ENCODE results near the gene CKB.
"Not testable (repeated sequence)": the region's sequence is repeated elsewhere in the genome, so short reads cannot be mapped to it uniquely, and the experiment has no call there.

The CKB gene

GRCh38 chr14:103526247-103526913 is 3.8 kb upstream of the CKB start:
- no peak for DNase-seq

- not testable (repeated sequence) for DNase-seq
Observed at GRCh38 chr14:103525430-103526246, 3.0 kb upstream of the CKB start.

GRCh38 chr14:103524002-103524935 is 1.6 kb upstream of the CKB start:
- no peak for DNase-seq

- DNase-seq: no peak
Observed at GRCh38 chr14:103523575-103523954, 935 bp upstream of the CKB start.

- DNase-seq: no peak
Observed at GRCh38 chr14:103521951-103522563, 573 bp downstream of the CKB start.

GRCh38 chr14:103521438-103521950 is 1.1 kb downstream of the CKB start:
- no peak for DNase-seq

- DNase-seq: no peak
Observed at GRCh38 chr14:103520657-103521437, 1.8 kb downstream of the CKB start.

- DNase-seq: no peak
Observed at GRCh38 chr14:103520269-103520656, 2.4 kb downstream of the CKB start.

GRCh38 chr14:103519837-103520212 is 2.8 kb downstream of the CKB start:
- no peak for DNase-seq

- DNase-seq: peak; percentile 70
Observed at GRCh38 chr14:103519043-103519836, 3.4 kb downstream of the CKB start.

- DNase-seq: no peak
Observed at GRCh38 chr14:103518422-103519042, 4.1 kb downstream of the CKB start.

- no peak for DNase-seq
Observed at GRCh38 chr14:103517721-103518421, 4.8 kb downstream of the CKB start.

- no peak for DNase-seq
Observed at GRCh38 chr14:103517174-103517566, 5.5 kb downstream of the CKB start.

- no peak for DNase-seq
Observed at GRCh38 chr14:103516426-103517173, 6.0 kb downstream of the CKB start.

- DNase-seq: no peak
Observed at GRCh38 chr14:103514596-103515421, 7.8 kb downstream of the CKB start.

GRCh38 chr14:103512701-103513611 is 9.7 kb downstream of the CKB start:
- no peak for DNase-seq

- DNase-seq: not testable (repeated sequence)
Observed at GRCh38 chr14:103512180-103512579, 10.4 kb downstream of the CKB start.

All from GF-D8 (cell line).